GM23338 (cell line): Measurements from ENCODE around the gene STRBP. TPM values are rescaled to one million over a fixed set of nuclear protein-coding genes. Genes with fewer than 3 reads are reported as not detected.

Experiments used
- ATAC-seq: fragments of 200-7000 bp; cut with Tn5 transposase; 3 replicates; pipeline ENCODE4 v1.9.1; 2020
- DNase-seq: peaks from one replicate; pipeline ENCODE4 v3.0.0-alpha.2; 2015; ENCODE audit warnings: low spot score
- H2AFZ ChIP-seq: fragments of 200-600 bp; sonication (generic); 2 replicates; pipeline ENCODE4 v1.8.0; 2016; ENCODE audit warnings: antibody characterized with exemption, mild to moderate bottlenecking, moderate library complexity
- H3F3A ChIP-seq: fragments of 200-600 bp; sonication (generic); replicated peaks from 2 replicates; pipeline ENCODE4 v1.8.0; 2017; ENCODE audit warnings: antibody characterized with exemption, mixed run types, low read depth
- H3K27ac ChIP-seq: fragments of 200-600 bp; sonication (generic); 2 replicates; pipeline ENCODE4 v1.6.1; 2016; ENCODE audit warnings: low read depth
- H3K27me3 ChIP-seq: fragments of 200-600 bp; sonication (generic); 2 replicates; pipeline ENCODE4 v1.8.0; 2016; ENCODE audit warnings: mild to moderate bottlenecking, mixed run types, moderate library complexity; ENCODE audit not compliant: insufficient read depth
- H3K36me3 ChIP-seq: fragments of 200-600 bp; sonication (generic); 2 replicates; pipeline ENCODE4 v1.8.0; 2016; ENCODE audit warnings: mild to moderate bottlenecking; ENCODE audit not compliant: insufficient read depth
- H3K4me1 ChIP-seq: fragments of 200-600 bp; sonication (generic); 2 replicates; pipeline ENCODE4 v1.8.0; 2016; ENCODE audit warnings: mild to moderate bottlenecking, moderate library complexity; ENCODE audit not compliant: insufficient read depth
- H3K4me2 ChIP-seq: fragments of 200-600 bp; sonication (generic); 2 replicates; pipeline ENCODE4 v1.7.1; 2017; ENCODE audit warnings: mixed run types
- H3K4me3 ChIP-seq: fragments of 200-600 bp; sonication (generic); 2 replicates; pipeline ENCODE4 v1.6.1; 2016; ENCODE audit warnings: mixed run types
- H3K79me2 ChIP-seq: fragments of 200-600 bp; sonication (generic); replicated peaks from 2 replicates; pipeline ENCODE4 v1.8.0; 2017; ENCODE audit warnings: mild to moderate bottlenecking; ENCODE audit not compliant: insufficient read depth
- H3K9me2 ChIP-seq: fragments of 200-600 bp; sonication (generic); 2 replicates; pipeline ENCODE4 v1.8.0; 2017; ENCODE audit not compliant: insufficient read depth
- H4K20me1 ChIP-seq: fragments of 200-600 bp; sonication (generic); replicated peaks from 2 replicates; pipeline ENCODE4 v1.8.0; 2017; ENCODE audit warnings: mild to moderate bottlenecking; ENCODE audit not compliant: insufficient read depth
- H3K27ac Mint-ChIP-seq: 2 replicates; pipeline ENCODE4 v1.8.0; 2020; ENCODE audit warnings: inconsistent platforms, mild to moderate bottlenecking, moderate library complexity, mixed read lengths
- H3K27me3 Mint-ChIP-seq: 3 replicates; pipeline ENCODE4 v1.8.0; 2022; ENCODE audit warnings: low read depth, mild to moderate bottlenecking, moderate library complexity, mixed read lengths, inconsistent platforms; ENCODE audit not compliant: insufficient read depth, poor library complexity
- H3K36me3 Mint-ChIP-seq: 3 replicates; pipeline ENCODE4 v1.8.0; 2021; ENCODE audit warnings: low read depth, mild to moderate bottlenecking, inconsistent platforms, moderate library complexity, mixed read lengths
- H3K4me1 Mint-ChIP-seq: 3 replicates; pipeline ENCODE4 v1.8.0; 2020; ENCODE audit warnings: mild to moderate bottlenecking, inconsistent platforms, mixed read lengths
- H3K4me3 Mint-ChIP-seq: 3 replicates; pipeline ENCODE4 v1.8.0; 2021; ENCODE audit warnings: moderate library complexity, mild to moderate bottlenecking, inconsistent platforms, mixed read lengths
- H3K9me3 Mint-ChIP-seq: 3 replicates; pipeline ENCODE4 v1.8.0; 2020; ENCODE audit warnings: moderate library complexity, mild to moderate bottlenecking, inconsistent platforms, mixed read lengths
- CREB1 ChIP-seq: fragments of 250-450 bp; sonication (Bioruptor Pico); IDR thresholded peaks from 2 replicates; pipeline ENCODE4 v1.5.0; 2020; ENCODE audit warnings: low read depth, mild to moderate bottlenecking, moderate library complexity
- ETS1 ChIP-seq: IDR thresholded peaks from 2 replicates; pipeline ENCODE4 v1.6.1; 2016; ENCODE audit warnings: antibody characterized with exemption
- EZH2 ChIP-seq: fragments of 200-600 bp; sonication (generic); IDR thresholded peaks from one replicate; pipeline ENCODE4 v1.8.0; 2017; ENCODE audit warnings: antibody characterized with exemption, mild to moderate bottlenecking, low read depth; ENCODE audit not compliant: unreplicated experiment
- EZH2phosphoT487 ChIP-seq: fragments of 200-600 bp; sonication (generic); IDR thresholded peaks from one replicate; pipeline ENCODE4 v1.8.1; 2018; ENCODE audit warnings: antibody characterized with exemption; ENCODE audit not compliant: unreplicated experiment
- JUNB ChIP-seq: IDR thresholded peaks from one replicate; pipeline ENCODE4 v1.6.1; 2016; ENCODE audit warnings: antibody characterized with exemption; ENCODE audit not compliant: unreplicated experiment
- NANOG ChIP-seq: IDR thresholded peaks from 2 replicates; pipeline ENCODE4 v1.6.1; 2016; ENCODE audit warnings: antibody characterized with exemption, borderline replicate concordance
- POLR2AphosphoS5 ChIP-seq: IDR thresholded peaks from 2 replicates; pipeline ENCODE4 v1.6.1; 2016; ENCODE audit warnings: antibody characterized with exemption, low read depth
- REST ChIP-seq: IDR thresholded peaks from one replicate; pipeline ENCODE4 v1.6.1; 2018; ENCODE audit warnings: antibody characterized with exemption; ENCODE audit not compliant: unreplicated experiment
- STAT1 ChIP-seq: IDR thresholded peaks from one replicate; pipeline ENCODE4 v1.6.1; 2016; ENCODE audit warnings: antibody characterized with exemption; ENCODE audit not compliant: unreplicated experiment
- ZNF114 ChIP-seq: fragments of 250-450 bp; sonication (Bioruptor Pico); IDR thresholded peaks from 2 replicates; pipeline ENCODE4 v1.5.0; 2020; ENCODE audit warnings: mild to moderate bottlenecking, moderate library complexity
- ZNF331 ChIP-seq: fragments of 250-450 bp; sonication (Bioruptor Pico); IDR thresholded peaks from 2 replicates; pipeline ENCODE4 v1.5.0; 2020; ENCODE audit warnings: low read depth, mild to moderate bottlenecking, moderate library complexity
- ZNF462 ChIP-seq: fragments of 250-450 bp; sonication (Bioruptor Pico); IDR thresholded peaks from 2 replicates; pipeline ENCODE4 v1.5.0; 2020; ENCODE audit warnings: mild to moderate bottlenecking, moderate library complexity
- polyA plus RNA-seq: library from polyadenylated mRNA; unstranded; fragments of >200 nt; fragmentation: Nextera tagmentation; extraction: Ambion mirVana; gene quantifications from 2 replicates; pipeline ENCODE4 v1.2.1, GENCODE V29; 2016
- total RNA-seq: library from RNA; depleted of rRNA; stranded (reverse); fragments of >200 nt; shearing (Covaris generic); gene quantifications from 2 replicates; pipeline ENCODE4 v1.2.3, GENCODE V29; 2014

STRBP gene
- total and polyA plus RNA-seq, 2 experiments from 2014 or later: 80.5 to 116 TPM

GRCh38 chr9:123260340-123260739 is 8.0 kb downstream of the STRBP start:
- H3K4me1 Mint-ChIP-seq: peaks cover 41% of the 10 kb centered on the region
- DNase-seq (no peak), ATAC-seq (no peak)
- H3K4me3 Mint-ChIP-seq: no peak overlapping the region
- Histone ChIP-seq H3F3A (no peaks in the 10 kb centered on the region), H3K27me3 (no peaks in the 10 kb centered on the region), H3K4me2 (no peak overlapping the region), H4K20me1 (peaks cover 55% of the 10 kb centered on the region), H2AFZ (no peak overlapping the region), H3K36me3 (no peaks in the 10 kb centered on the region), H3K27ac (0 out of 2 replicates have a peak overlapping the region, but pooled peaks have one; percentile 81), H3K9me2 (no peaks in the 10 kb centered on the region), H3K4me1 (peaks cover 26% of the 10 kb centered on the region), H3K79me2 (peaks cover 100% of the 10 kb centered on the region), H3K4me3 (no peak overlapping the region)
- TF ChIP-seq ZNF114 (CRISPR knock-in tag): no peak
- no peak for TF ChIP-seq NANOG
- TF ChIP-seq POLR2AphosphoS5: no peak
- no peak for TF ChIP-seq ZNF462 (CRISPR knock-in tag)
- no peak for TF ChIP-seq REST
- no peak for TF ChIP-seq EZH2
- TF ChIP-seq ETS1: no peak
- TF ChIP-seq STAT1: no peak
- TF ChIP-seq JUNB: no peak
- TF ChIP-seq CREB1: no peak
- no peak for TF ChIP-seq ZNF331 (CRISPR knock-in tag)
- no peak for TF ChIP-seq EZH2phosphoT487
- H3K9me3 Mint-ChIP-seq: no peaks in the 10 kb centered on the region
- H3K36me3 Mint-ChIP-seq: no peaks in the 10 kb centered on the region; the same call in 2 of the 3 replicates
- no peak overlapping the region for H3K27ac Mint-ChIP-seq
- H3K27me3 Mint-ChIP-seq: peaks cover 3% of the 10 kb centered on the region
